GM12878 (cell line): ENCODE results near the gene SNCA. TPM values are rescaled to one million over a fixed set of nuclear protein-coding genes. Genes with fewer than 3 reads are reported as not detected.

Experiments
- ATAC-seq: fragments of 200-7000 bp; cut with Tn5 transposase; 3 replicates; pipeline ENCODE4 v1.9.1; 2020; ENCODE audit warnings: mild to moderate bottlenecking, moderate library complexity
- BruUV-seq: library from RNA; stranded (reverse); fragments of 400-500 nt; replicated peaks from 2 replicates; lab custom pipeline; 2021; lab: Mats Ljungman, UMichigan
- CTCF ChIA-PET: fragments of 300-600 bp; sonication (Branson Sonifier 250); formaldehyde crosslinking; extraction: SDS; loops from one replicate; lab custom pipeline; 2021; ENCODE audit warnings: inconsistent platforms; lab: Yijun Ruan, JAX
- POLR2A ChIA-PET: fragments of 350-600 bp; formaldehyde crosslinking; extraction: SDS; loops from one replicate; lab custom pipeline; 2021; ENCODE audit warnings: inconsistent platforms; lab: Charles Lee
- RAD21 ChIA-PET: fragments of 300-600 bp; sonication (Branson Sonifier 250); formaldehyde crosslinking; loops from one replicate; lab custom pipeline; 2023; ENCODE audit warnings: antibody characterized with exemption; ENCODE audit not compliant: unreplicated experiment; lab: Charles Lee
- SMC1A ChIA-PET: fragments of 300-600 bp; sonication (Branson Sonifier 250); formaldehyde crosslinking; loops from one replicate; lab custom pipeline; 2023; ENCODE audit not compliant: unreplicated experiment, uncharacterized antibody; lab: Charles Lee
- DNase-seq: peaks from one replicate; pipeline ENCODE4 v3.0.0-alpha.2; 2011; ENCODE audit warnings: low read depth, low spot score
- FAIRE-seq: peaks from 3 replicates; lab custom pipeline; 2011; peaks lifted over from hg19 to GRCh38; lab: Jason Lieb, UNC
- H2AFZ ChIP-seq: 2 replicates; pipeline ENCODE4 v1.6.0; 2011; ENCODE audit warnings: low read depth, low read length, control low read depth; ENCODE audit not compliant: control insufficient read depth
- H3K27ac ChIP-seq: 2 replicates; pipeline ENCODE4 v1.5.1; 2011; ENCODE audit warnings: control low read depth; ENCODE audit not compliant: control insufficient read depth, insufficient read depth
- H3K27me3 ChIP-seq, 2 experiments: replicated peaks in 1 of 2; 2 replicates each; pipeline versions ENCODE4 v1.6.0 to v1.6.1; 2011; ENCODE audit warnings: low read length in 1 of 2; ENCODE audit not compliant: control insufficient read depth in 2 of 2, insufficient read depth in 2 of 2
- H3K36me3 ChIP-seq, 2 experiments: 2 replicates each; pipeline ENCODE4 v1.5.1; 2011; ENCODE audit warnings: low read length in 1 of 2; ENCODE audit not compliant: control insufficient read depth in 2 of 2, insufficient read depth in 2 of 2
- H3K4me1 ChIP-seq: 2 replicates; pipeline ENCODE4 v1.6.1; 2011; ENCODE audit warnings: mild to moderate bottlenecking, low read length, moderate library complexity, mixed read lengths; ENCODE audit not compliant: control insufficient read depth, insufficient read depth
- H3K4me2 ChIP-seq: 2 replicates; pipeline ENCODE4 v1.6.0; 2011; ENCODE audit warnings: control low read depth; ENCODE audit not compliant: control insufficient read depth, insufficient read depth
- H3K4me3 ChIP-seq: fragments of 200-600 bp; sonication (generic); 2 replicates; pipeline ENCODE4 v1.5.1; 2016
- H3K79me2 ChIP-seq: 2 replicates; pipeline ENCODE4 v1.6.0; 2011; ENCODE audit warnings: low read length; ENCODE audit not compliant: control insufficient read depth, insufficient read depth
- H3K9ac ChIP-seq: 2 replicates; pipeline ENCODE4 v1.8.0; 2011; ENCODE audit warnings: low read length, control low read depth, mixed read lengths; ENCODE audit not compliant: control insufficient read depth, insufficient read depth
- H3K9me3 ChIP-seq: replicated peaks from 3 replicates; pipeline ENCODE4 v1.5.1; 2011; ENCODE audit warnings: mild to moderate bottlenecking, low read length; ENCODE audit not compliant: control insufficient read depth, insufficient read depth
- H4K20me1 ChIP-seq: 2 replicates; pipeline ENCODE4 v1.6.0; 2011; ENCODE audit not compliant: control insufficient read depth, insufficient read depth
- BRCA1 ChIP-seq: IDR thresholded peaks from 2 replicates; pipeline ENCODE4 v1.6.1; 2011; ENCODE audit warnings: low read depth, low read length, improper control_type of control experiment
- EGR1 ChIP-seq, 2 experiments: IDR thresholded peaks; 1 replicate in 1 of 2; 2 replicates in 1 of 2; pipeline ENCODE4 v1.6.1; 2011 to 2012; ENCODE audit warnings: low read depth in 2 of 2, low read length in 2 of 2, borderline replicate concordance in 1 of 2, mild to moderate bottlenecking in 1 of 2, moderate library complexity in 1 of 2
- IKZF1 ChIP-seq: fragments of 450-650 bp; conservative IDR thresholded peaks from 2 replicates; pipeline ENCODE4 v1.6.1; 2017; ENCODE audit warnings: antibody characterized with exemption, mild to moderate bottlenecking
- JUNB ChIP-seq: IDR thresholded peaks from 2 replicates; pipeline ENCODE4 v1.6.1; 2016; ENCODE audit warnings: antibody characterized with exemption, mild to moderate bottlenecking
- KAT2A ChIP-seq: conservative IDR thresholded peaks from 2 replicates; pipeline ENCODE4 v1.6.1; 2011; ENCODE audit warnings: low read depth, low read length; ENCODE audit not compliant: control insufficient read depth
- NR2C2 ChIP-seq: IDR thresholded peaks from 2 replicates; pipeline ENCODE4 v1.6.1; 2011; ENCODE audit warnings: borderline replicate concordance, low read depth; ENCODE audit not compliant: control insufficient read depth, insufficient read length
- SP1 ChIP-seq: IDR thresholded peaks from one replicate; pipeline ENCODE4 v1.6.1; 2011; ENCODE audit warnings: low read depth, low read length
- SREBF2 ChIP-seq: IDR thresholded peaks from 2 replicates; pipeline ENCODE4 v1.6.1; 2012; ENCODE audit warnings: mild to moderate bottlenecking, low read length
- SUPT20H ChIP-seq: IDR thresholded peaks from 2 replicates; pipeline ENCODE4 v1.6.1; 2011; ENCODE audit warnings: low read depth, mild to moderate bottlenecking, low read length, moderate library complexity, borderline replicate concordance; ENCODE audit not compliant: control insufficient read depth
- WGBS: methylation state at CpG from one replicate; pipeline ENCODE4 v1.1.6; 2016; ENCODE audit warnings: low lambda C conversion rate; ENCODE audit not compliant: insufficient replicate concordance, insufficient coverage; ENCODE audit errors: missing lambda C conversion rate; 5-methylcytosine and 5-hydroxymethylcytosine counted together
- in situ Hi-C: fragments of 300-500 bp; cut with MboI; formaldehyde crosslinking; loops from 9 replicates; pipeline ENCODE4 v1.14.3; 2018; ENCODE audit warnings: mixed read lengths
- intact Hi-C: fragments of 100-400 bp; cut with micrococcal nuclease; formaldehyde crosslinking; loops from one replicate; pipeline ENCODE4 v1.14.2; 2022; ENCODE audit not compliant: unreplicated experiment
- polyA plus RNA-seq, 11 experiments: library from polyadenylated mRNA; depleted of rRNA in 4 of 11; unstranded in 6 of 11; stranded (reverse) in 5 of 11; fragments of >200 nt; fragmentation: Nextera tagmentation in 4 of 11; fragmentation: Illumina TruSeq in 1 of 11; extraction: Ambion mirVana in 4 of 11; extraction: Trizol in 1 of 11; gene quantifications; 1 replicate in 1 of 11; 2 replicates in 10 of 11; pipeline versions ENCODE4 v1.2.1 to v1.2.3, GENCODE V29; 2011 to 2016; ENCODE audit warnings: inconsistent platforms in 2 of 11, missing spikeins in 2 of 11, low read depth in 1 of 11
- total RNA-seq, 4 experiments: library from RNA; depleted of rRNA in 3 of 4; stranded (reverse); fragments of >200 nt in 3 of 4; fragmentation: Illumina TruSeq in 1 of 4; extraction: Trizol in 1 of 4; gene quantifications; 2 replicates each; pipeline versions ENCODE4 v1.2.1 to v1.2.3, GENCODE V29; 2013 to 2021
- TF ChIP-seq, protein P1 (sequence below): IDR thresholded peaks from 2 replicates; pipeline ENCODE4 v1.6.1; 2012; ENCODE audit warnings: low read length, inconsistent platforms
- TF ChIP-seq, protein P2 (sequence below): fragments of 450-650 bp; conservative IDR thresholded peaks from 2 replicates; pipeline ENCODE4 v1.6.1; 2017; ENCODE audit warnings: mild to moderate bottlenecking, moderate library complexity
- TF ChIP-seq, protein P3 (sequence below): fragments of 450-650 bp; formaldehyde crosslinking; IDR thresholded peaks from 2 replicates; pipeline ENCODE4 v1.4.0; 2020; ENCODE audit warnings: mild to moderate bottlenecking, moderate library complexity
- TF ChIP-seq, protein P4 (sequence below): fragments of 450-650 bp; IDR thresholded peaks from 2 replicates; pipeline ENCODE4 v1.6.1; 2017; ENCODE audit warnings: mild to moderate bottlenecking, moderate library complexity

Gene SNCA
- total and polyA plus RNA-seq, 10 of the 15 experiments (the other 5 are each of a cell fraction or from before 2014, with no cell fraction given), result 0.22 TPM; not detected in 9

DNA sequence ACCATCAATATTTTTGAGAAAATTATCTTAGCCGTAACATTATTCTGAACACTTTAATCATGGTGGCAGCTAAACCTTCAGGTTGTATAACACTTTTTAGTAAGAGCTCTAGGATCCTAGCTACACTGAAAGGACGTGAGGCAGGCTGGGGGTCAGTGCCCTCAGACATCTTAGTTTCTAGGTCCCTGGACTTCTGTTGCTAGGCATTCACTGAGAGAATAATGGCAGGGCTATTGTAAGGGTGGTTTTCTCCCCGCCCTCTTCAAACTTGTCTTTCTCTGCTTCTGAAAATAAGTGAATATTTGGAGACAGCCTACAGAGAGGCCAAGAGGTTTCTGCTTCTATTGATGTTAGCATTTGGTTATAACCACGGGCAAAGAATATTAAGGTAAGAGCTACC is 42.3 kb upstream of the SNCA start:
- DNase-seq (no peak), ATAC-seq (no peak), FAIRE-seq (no peak)
- Histone ChIP-seq H3K4me2 (no peak overlapping the region), H2AFZ (no peak overlapping the region), H3K9ac (no peak overlapping the region), H3K36me3 (no peaks in the 10 kb centered on the region), H3K9me3 (no peaks in the 10 kb centered on the region), H3K79me2 (no peaks in the 10 kb centered on the region), H3K27ac (no peak overlapping the region), H3K4me1 (no peaks in the 10 kb centered on the region), H3K27me3 (no peaks in the 10 kb centered on the region; a peak in 1 of 4 replicates), H4K20me1 (no peaks in the 10 kb centered on the region), H3K4me3 (no peak overlapping the region)
- CTCF ChIA-PET, result interaction anchor here (0.8 to 1.7 kb wide), 4 partner anchors 9 to 72 kb away, joined by 3 to 7 read pairs (median 4); partner anchors contain the start of gene MMRN1
- RAD21 ChIA-PET, result no interaction called here
- POLR2A ChIA-PET, result no interaction called here
- SMC1A ChIA-PET, result interaction anchor here (1.1 to 2.6 kb wide), 5 partner anchors 9 to 23 kb away, joined by 3 to 9 read pairs (median 3); partner anchors contain the start of gene MMRN1
- 10% methylated on average over 4 of the region's 4 CpGs for WGBS
- in situ Hi-C loops, result no loop called here
- intact Hi-C loops, result no loop called here
- BruUV-seq, result no TSS peak
- TF ChIP-seq SP1, result no peak
- TF ChIP-seq, protein P1, sequence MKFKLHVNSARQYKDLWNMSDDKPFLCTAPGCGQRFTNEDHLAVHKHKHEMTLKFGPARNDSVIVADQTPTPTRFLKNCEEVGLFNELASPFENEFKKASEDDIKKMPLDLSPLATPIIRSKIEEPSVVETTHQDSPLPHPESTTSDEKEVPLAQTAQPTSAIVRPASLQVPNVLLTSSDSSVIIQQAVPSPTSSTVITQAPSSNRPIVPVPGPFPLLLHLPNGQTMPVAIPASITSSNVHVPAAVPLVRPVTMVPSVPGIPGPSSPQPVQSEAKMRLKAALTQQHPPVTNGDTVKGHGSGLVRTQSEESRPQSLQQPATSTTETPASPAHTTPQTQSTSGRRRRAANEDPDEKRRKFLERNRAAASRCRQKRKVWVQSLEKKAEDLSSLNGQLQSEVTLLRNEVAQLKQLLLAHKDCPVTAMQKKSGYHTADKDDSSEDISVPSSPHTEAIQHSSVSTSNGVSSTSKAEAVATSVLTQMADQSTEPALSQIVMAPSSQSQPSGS, result no peak
- no peak for TF ChIP-seq SREBF2
- no peak for TF ChIP-seq SUPT20H
- TF ChIP-seq BRCA1, result no peak
- TF ChIP-seq, protein P2, sequence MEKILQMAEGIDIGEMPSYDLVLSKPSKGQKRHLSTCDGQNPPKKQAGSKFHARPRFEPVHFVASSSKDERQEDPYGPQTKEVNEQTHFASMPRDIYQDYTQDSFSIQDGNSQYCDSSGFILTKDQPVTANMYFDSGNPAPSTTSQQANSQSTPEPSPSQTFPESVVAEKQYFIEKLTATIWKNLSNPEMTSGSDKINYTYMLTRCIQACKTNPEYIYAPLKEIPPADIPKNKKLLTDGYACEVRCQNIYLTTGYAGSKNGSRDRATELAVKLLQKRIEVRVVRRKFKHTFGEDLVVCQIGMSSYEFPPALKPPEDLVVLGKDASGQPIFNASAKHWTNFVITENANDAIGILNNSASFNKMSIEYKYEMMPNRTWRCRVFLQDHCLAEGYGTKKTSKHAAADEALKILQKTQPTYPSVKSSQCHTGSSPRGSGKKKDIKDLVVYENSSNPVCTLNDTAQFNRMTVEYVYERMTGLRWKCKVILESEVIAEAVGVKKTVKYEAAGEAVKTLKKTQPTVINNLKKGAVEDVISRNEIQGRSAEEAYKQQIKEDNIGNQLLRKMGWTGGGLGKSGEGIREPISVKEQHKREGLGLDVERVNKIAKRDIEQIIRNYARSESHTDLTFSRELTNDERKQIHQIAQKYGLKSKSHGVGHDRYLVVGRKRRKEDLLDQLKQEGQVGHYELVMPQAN, result no peak
- TF ChIP-seq, protein P3, sequence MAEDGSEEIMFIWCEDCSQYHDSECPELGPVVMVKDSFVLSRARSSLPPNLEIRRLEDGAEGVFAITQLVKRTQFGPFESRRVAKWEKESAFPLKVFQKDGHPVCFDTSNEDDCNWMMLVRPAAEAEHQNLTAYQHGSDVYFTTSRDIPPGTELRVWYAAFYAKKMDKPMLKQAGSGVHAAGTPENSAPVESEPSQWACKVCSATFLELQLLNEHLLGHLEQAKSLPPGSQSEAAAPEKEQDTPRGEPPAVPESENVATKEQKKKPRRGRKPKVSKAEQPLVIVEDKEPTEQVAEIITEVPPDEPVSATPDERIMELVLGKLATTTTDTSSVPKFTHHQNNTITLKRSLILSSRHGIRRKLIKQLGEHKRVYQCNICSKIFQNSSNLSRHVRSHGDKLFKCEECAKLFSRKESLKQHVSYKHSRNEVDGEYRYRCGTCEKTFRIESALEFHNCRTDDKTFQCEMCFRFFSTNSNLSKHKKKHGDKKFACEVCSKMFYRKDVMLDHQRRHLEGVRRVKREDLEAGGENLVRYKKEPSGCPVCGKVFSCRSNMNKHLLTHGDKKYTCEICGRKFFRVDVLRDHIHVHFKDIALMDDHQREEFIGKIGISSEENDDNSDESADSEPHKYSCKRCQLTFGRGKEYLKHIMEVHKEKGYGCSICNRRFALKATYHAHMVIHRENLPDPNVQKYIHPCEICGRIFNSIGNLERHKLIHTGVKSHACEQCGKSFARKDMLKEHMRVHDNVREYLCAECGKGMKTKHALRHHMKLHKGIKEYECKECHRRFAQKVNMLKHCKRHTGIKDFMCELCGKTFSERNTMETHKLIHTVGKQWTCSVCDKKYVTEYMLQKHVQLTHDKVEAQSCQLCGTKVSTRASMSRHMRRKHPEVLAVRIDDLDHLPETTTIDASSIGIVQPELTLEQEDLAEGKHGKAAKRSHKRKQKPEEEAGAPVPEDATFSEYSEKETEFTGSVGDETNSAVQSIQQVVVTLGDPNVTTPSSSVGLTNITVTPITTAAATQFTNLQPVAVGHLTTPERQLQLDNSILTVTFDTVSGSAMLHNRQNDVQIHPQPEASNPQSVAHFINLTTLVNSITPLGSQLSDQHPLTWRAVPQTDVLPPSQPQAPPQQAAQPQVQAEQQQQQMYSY (CRISPR knock-in tag), result no peak
- no peak for TF ChIP-seq EGR1 (IDR thresholded peaks at IDR 0.05; ENCODE audit: borderline replicate concordance in 1 of 2, low read depth in 2 of 2, low read length in 2 of 2)
- no peak for TF ChIP-seq IKZF1
- TF ChIP-seq NR2C2, result no peak
- TF ChIP-seq, protein P4, sequence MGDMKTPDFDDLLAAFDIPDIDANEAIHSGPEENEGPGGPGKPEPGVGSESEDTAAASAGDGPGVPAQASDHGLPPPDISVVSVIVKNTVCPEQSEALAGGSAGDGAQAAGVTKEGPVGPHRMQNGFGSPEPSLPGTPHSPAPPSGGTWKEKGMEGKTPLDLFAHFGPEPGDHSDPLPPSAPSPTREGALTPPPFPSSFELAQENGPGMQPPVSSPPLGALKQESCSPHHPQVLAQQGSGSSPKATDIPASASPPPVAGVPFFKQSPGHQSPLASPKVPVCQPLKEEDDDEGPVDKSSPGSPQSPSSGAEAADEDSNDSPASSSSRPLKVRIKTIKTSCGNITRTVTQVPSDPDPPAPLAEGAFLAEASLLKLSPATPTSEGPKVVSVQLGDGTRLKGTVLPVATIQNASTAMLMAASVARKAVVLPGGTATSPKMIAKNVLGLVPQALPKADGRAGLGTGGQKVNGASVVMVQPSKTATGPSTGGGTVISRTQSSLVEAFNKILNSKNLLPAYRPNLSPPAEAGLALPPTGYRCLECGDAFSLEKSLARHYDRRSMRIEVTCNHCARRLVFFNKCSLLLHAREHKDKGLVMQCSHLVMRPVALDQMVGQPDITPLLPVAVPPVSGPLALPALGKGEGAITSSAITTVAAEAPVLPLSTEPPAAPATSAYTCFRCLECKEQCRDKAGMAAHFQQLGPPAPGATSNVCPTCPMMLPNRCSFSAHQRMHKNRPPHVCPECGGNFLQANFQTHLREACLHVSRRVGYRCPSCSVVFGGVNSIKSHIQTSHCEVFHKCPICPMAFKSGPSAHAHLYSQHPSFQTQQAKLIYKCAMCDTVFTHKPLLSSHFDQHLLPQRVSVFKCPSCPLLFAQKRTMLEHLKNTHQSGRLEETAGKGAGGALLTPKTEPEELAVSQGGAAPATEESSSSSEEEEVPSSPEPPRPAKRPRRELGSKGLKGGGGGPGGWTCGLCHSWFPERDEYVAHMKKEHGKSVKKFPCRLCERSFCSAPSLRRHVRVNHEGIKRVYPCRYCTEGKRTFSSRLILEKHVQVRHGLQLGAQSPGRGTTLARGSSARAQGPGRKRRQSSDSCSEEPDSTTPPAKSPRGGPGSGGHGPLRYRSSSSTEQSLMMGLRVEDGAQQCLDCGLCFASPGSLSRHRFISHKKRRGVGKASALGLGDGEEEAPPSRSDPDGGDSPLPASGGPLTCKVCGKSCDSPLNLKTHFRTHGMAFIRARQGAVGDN, result no peak
- TF ChIP-seq KAT2A, result no peak
- no peak for TF ChIP-seq JUNB
